ENCODE measurements around the gene CNOT8. TPM values are rescaled to one million over a fixed set of nuclear protein-coding genes. Genes with fewer than 3 reads are reported as not detected.

The CNOT8 gene
- total RNA-seq, 1 donor from 2014 or later = 104 TPM

DNA sequence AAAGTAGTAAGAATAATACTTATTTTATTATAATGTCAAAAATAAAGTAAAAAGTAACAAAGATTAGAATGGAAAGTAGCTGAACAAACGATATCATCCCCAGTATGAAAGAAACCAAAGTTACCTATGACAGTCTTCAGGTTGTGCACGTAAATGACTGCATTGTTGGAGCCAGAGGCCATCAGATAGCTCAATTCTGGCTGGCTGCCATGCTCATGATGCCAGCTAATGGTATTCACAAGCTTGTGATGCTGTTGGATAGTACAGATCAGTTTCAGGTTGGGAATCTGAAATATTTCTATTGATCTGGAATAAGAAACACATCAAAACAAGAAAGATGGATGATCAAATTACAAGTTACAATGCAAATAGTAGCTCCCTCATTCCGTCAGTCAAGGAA, 58.4 kb downstream of the CNOT8 start:
- peak in 1 of 2 donors; percentile 12 for DNase-seq (ENCODE audit: low read depth in 2 of 2)

GRCh38 chr5:154917757-154918156, 59.3 kb downstream of the CNOT8 start:
- no peak for DNase-seq (ENCODE audit: low read depth in 2 of 2)

DNA sequence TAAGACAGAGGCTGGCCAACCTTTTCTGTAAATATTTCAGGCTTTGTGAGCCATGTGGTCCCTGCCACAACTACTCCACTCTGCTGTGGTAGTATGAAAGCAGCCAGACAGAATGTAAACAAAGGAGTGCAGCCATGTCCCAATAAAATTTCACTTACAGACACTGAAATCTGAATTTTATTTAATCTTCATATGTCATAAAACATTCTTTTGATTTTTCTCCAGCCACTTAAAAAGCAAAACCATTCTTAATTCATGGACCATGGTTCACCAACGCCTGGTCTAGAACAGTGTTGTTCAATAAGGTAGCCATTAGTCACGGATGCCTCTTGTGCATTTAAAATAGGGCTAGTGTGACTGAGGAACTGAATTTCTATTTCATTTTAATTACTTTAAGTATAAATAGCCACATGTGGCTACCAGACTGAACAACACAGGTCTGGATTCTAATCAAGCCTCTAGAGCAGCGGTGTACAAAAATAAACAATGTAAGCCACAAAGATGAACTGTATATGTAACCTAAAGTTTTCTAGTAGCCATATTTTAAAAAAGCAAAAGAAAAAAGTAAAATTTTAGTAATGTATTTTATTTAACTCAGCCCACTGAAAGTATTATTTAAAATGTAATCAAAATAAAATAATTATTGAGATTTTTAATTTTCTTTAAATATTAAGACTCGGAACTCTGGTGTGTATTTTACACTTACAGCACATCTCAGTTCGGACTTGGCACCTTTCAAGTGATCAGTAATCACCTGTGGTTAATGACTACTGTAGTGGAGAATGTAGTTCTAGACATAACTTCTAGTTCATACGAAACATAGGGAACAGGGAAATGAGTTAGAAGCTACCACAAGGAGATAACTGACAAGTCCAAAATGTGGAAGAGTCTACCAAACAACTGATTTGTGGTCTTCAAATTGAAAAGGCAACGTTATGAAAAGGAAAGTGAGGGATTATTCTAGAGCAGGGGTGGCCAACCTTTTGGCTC, 65.3 kb downstream of the CNOT8 start:
- DNase-seq (ENCODE audit: low read depth in 2 of 2) = no peak

Other genes starting within 250 kb of the CNOT8 start
- gene LARP1, start 103.2 kb upstream of the CNOT8 start, total RNA-seq = 26.8 and 33.7 TPM in 2 replicates
- 5.9 and 15.3 TPM in 2 replicates for gene FAXDC2, start 8.0 kb upstream of the CNOT8 start, total RNA-seq
- 9.2 and 14.5 TPM in 2 replicates for gene GEMIN5, start 79.6 kb downstream of the CNOT8 start, total RNA-seq
- 10.2 and 21.2 TPM in 2 replicates for gene MRPL22, start 82.4 kb downstream of the CNOT8 start, total RNA-seq
- gene KIF4B, start 155.1 kb downstream of the CNOT8 start, total RNA-seq = 0.40 and 0.44 TPM in 2 replicates

All from lung microvascular endothelial cell (primary cell).